Measurements from ENCODE around the gene MYO9A.

GRCh38 chr15:71874245-71874644, 243.7 kb downstream of the MYO9A start:
- no peak for TF ChIP-seq POLR2A (IDR thresholded peaks at IDR 0.05)
- no peak for TF ChIP-seq CTCF (IDR thresholded peaks at IDR 0.05)

Measured in breast epithelium (tissue), 3 donors.